GM12878 (cell line): Measurements from ENCODE around the gene SH3GL3.

Experiments
- HCFC1 ChIP-seq: fragments of 150-350 bp; IDR thresholded peaks from 2 replicates; pipeline ENCODE4 v1.6.1; 2014; ENCODE audit warnings: low read length
- MTA3 ChIP-seq: IDR thresholded peaks from 2 replicates; pipeline ENCODE4 v1.6.1; 2012; ENCODE audit warnings: low read length, inconsistent platforms, borderline replicate concordance
- NFIC ChIP-seq: IDR thresholded peaks from 2 replicates; pipeline ENCODE4 v1.6.1; 2012; ENCODE audit warnings: low read depth, mild to moderate bottlenecking, inconsistent platforms, low read length, moderate library complexity
- POLR2AphosphoS5 ChIP-seq: IDR thresholded peaks from 2 replicates; pipeline ENCODE4 v1.6.1; 2011; ENCODE audit warnings: mild to moderate bottlenecking, low read length, inconsistent platforms
- SP1 ChIP-seq: IDR thresholded peaks from one replicate; pipeline ENCODE4 v1.6.1; 2011; ENCODE audit warnings: low read depth, low read length

DNA sequence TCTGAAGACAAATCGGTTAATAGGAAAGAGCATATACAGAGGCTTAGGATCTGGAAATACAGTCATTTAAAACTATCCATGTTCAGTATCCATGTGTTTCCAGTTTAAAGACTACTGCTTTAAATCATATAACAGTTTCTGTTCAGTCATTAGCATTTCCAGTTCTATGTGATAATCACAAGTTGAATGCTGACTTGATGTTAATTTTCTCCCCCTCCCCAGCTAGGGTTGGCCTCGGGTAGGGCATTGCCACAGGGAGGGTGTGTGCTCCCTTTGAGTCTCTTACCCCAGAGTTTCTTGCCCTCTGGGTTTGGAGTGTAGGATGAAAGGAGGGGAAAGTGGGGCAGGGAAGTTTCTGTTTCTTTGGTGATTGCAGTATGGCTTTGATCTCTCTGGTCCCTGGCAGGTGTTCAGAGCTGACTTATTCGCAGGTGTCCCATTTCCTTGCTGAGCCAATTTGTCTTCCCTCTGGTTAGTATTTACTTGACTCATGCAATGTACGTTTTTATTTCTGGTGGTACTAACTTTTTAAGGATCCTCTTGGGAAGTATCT lies 86.3 kb downstream of the SH3GL3 start:
- TF ChIP-seq MTA3 = no peak
- no peak for TF ChIP-seq HCFC1
- TF ChIP-seq POLR2AphosphoS5 = no peak
- no peak for TF ChIP-seq SP1
- no peak for TF ChIP-seq NFIC
